Gastroesophageal sphincter (tissue), 4 donors: ENCODE measurements around the gene DPPA4. TPM values are rescaled to one million over a fixed set of nuclear protein-coding genes. Genes with fewer than 3 reads are reported as not detected.
"Not testable (repeated sequence)": the region's sequence is repeated elsewhere in the genome, so short reads cannot be mapped to it uniquely, and the experiment has no call there.

Experiments
- ATAC-seq: fragments of 150-250 bp; one replicate; pipeline ENCODE4 v1.9.1; 2016; ENCODE audit warnings: mild to moderate bottlenecking, moderate library complexity
- H3K27ac ChIP-seq, 4 donors: fragments of 200-600 bp; sonication (generic) in 3 of 4; 1 replicate in 3 of 4; 2 replicates in 1 of 4; pipeline ENCODE4 v1.5.1; 2016 to 2019
- H3K27me3 ChIP-seq: fragments of 200-600 bp; sonication (generic); one replicate; pipeline ENCODE4 v1.5.1; 2019
- H3K36me3 ChIP-seq, 2 donors: fragments of 200-600 bp; sonication (generic); one replicate each; pipeline ENCODE4 v1.5.1; 2019; ENCODE audit warnings: control low read depth in 1 of 2
- H3K4me1 ChIP-seq, 3 donors: fragments of 200-600 bp; sonication (generic); 1 replicate in 2 of 3; 2 replicates in 1 of 3; pipeline ENCODE4 v1.5.1; 2016 to 2019; ENCODE audit warnings: control low read depth in 2 of 3
- H3K4me3 ChIP-seq, 2 donors: fragments of 200-600 bp; sonication (generic); one replicate each; pipeline ENCODE4 v1.5.1; 2019; ENCODE audit warnings: mild to moderate bottlenecking in 1 of 2, moderate library complexity in 1 of 2
- H3K9me3 ChIP-seq, 3 donors: fragments of 200-600 bp; sonication (generic); one replicate each; pipeline ENCODE4 v1.5.1; 2017 to 2019; ENCODE audit warnings: control low read depth in 2 of 3
- EP300 ChIP-seq: sonication (generic); formaldehyde crosslinking; IDR thresholded peaks from one replicate; pipeline ENCODE4 v1.6.1; 2017; ENCODE audit warnings: antibody characterized with exemption, mild to moderate bottlenecking
- POLR2A ChIP-seq, 2 donors: fragments of 450-650 bp; IDR thresholded peaks; one replicate each; pipeline ENCODE4 v1.6.1; 2017; ENCODE audit warnings: antibody characterized with exemption in 2 of 2, mild to moderate bottlenecking in 2 of 2, moderate library complexity in 1 of 2
- POLR2AphosphoS5 ChIP-seq: sonication (generic); formaldehyde crosslinking; IDR thresholded peaks from one replicate; pipeline ENCODE4 v1.6.1; 2017; ENCODE audit warnings: antibody characterized with exemption
- WGBS, 2 donors: methylation state at CpG; one replicate each; pipeline ENCODE4 v1.1.5; 2018; ENCODE audit warnings: low coverage in 1 of 2; 5-methylcytosine and 5-hydroxymethylcytosine counted together
- total RNA-seq, 4 donors: library from RNA; depleted of rRNA; stranded (reverse); fragments of >200 nt; gene quantifications; one replicate each; pipeline ENCODE4 v1.1.0, GENCODE V29; 2016
- TF ChIP-seq, protein P1 (sequence below), 4 experiments: fragments of 200-600 bp in 2 of 4; fragments of 450-650 bp in 2 of 4; sonication (generic) in 1 of 4; IDR thresholded peaks; one replicate each; pipeline ENCODE4 v1.5.1; 2017 to 2019; ENCODE audit warnings: antibody characterized with exemption in 4 of 4, mild to moderate bottlenecking in 2 of 4, moderate library complexity in 2 of 4

DPPA4 gene
- total RNA-seq, 4 donors from 2014 or later: not detected

GRCh38 chr3:109362823-109363222 lies 25.5 kb upstream of the DPPA4 start:
- ATAC-seq: no peak
- WGBS, 2 donors: 89 to 91% methylated on average over 3 to 4 of the region's 4 CpGs
- H3K4me3 ChIP-seq: no peak overlapping the region
- no peaks in the 10 kb centered on the region for H3K4me1 ChIP-seq
- H3K36me3 ChIP-seq: no peaks in the 10 kb centered on the region
- no peak for TF ChIP-seq EP300
- TF ChIP-seq POLR2A (IDR thresholded peaks at IDR 0.05): no peak
- TF ChIP-seq POLR2AphosphoS5: no peak
- TF ChIP-seq, protein P1, sequence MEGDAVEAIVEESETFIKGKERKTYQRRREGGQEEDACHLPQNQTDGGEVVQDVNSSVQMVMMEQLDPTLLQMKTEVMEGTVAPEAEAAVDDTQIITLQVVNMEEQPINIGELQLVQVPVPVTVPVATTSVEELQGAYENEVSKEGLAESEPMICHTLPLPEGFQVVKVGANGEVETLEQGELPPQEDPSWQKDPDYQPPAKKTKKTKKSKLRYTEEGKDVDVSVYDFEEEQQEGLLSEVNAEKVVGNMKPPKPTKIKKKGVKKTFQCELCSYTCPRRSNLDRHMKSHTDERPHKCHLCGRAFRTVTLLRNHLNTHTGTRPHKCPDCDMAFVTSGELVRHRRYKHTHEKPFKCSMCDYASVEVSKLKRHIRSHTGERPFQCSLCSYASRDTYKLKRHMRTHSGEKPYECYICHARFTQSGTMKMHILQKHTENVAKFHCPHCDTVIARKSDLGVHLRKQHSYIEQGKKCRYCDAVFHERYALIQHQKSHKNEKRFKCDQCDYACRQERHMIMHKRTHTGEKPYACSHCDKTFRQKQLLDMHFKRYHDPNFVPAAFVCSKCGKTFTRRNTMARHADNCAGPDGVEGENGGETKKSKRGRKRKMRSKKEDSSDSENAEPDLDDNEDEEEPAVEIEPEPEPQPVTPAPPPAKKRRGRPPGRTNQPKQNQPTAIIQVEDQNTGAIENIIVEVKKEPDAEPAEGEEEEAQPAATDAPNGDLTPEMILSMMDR (IDR thresholded peaks at IDR 0.05): no peak
- no peaks in the 10 kb centered on the region for H3K27me3 ChIP-seq
- no peak overlapping the region for H3K27ac ChIP-seq
- H3K9me3 ChIP-seq: no peaks in the 10 kb centered on the region

GRCh38 chr3:109358809-109359208 lies 21.5 kb upstream of the DPPA4 start:
- 52% methylated on average over 2 of the region's 2 CpGs; no CpG with 5 or more reads in 1 of the 2 donors for WGBS, 2 donors
- not testable (repeated sequence) for H3K27me3 ChIP-seq, H3K27ac ChIP-seq, ATAC-seq, H3K4me1 ChIP-seq, H3K9me3 ChIP-seq, H3K4me3 ChIP-seq, H3K36me3 ChIP-seq

GRCh38 chr3:109356442-109357155 lies 19.3 kb upstream of the DPPA4 start:
- Histone ChIP-seq H3K4me1 (no peaks in the 10 kb centered on the region), H3K4me3 (no peak overlapping the region), H3K27me3 (no peaks in the 10 kb centered on the region), H3K36me3 (no peaks in the 10 kb centered on the region), H3K27ac (no peak overlapping the region), H3K9me3 (no peaks in the 10 kb centered on the region)
- WGBS, 2 donors: 71 to 86% methylated on average over 3 of the region's 3 CpGs
- TF ChIP-seq, protein P1 (IDR thresholded peaks at IDR 0.05): no peak
- TF ChIP-seq POLR2A (IDR thresholded peaks at IDR 0.05) (no peak), POLR2AphosphoS5 (no peak), EP300 (no peak)
- no peak for ATAC-seq

GRCh38 chr3:109355625-109356441 lies 18.5 kb upstream of the DPPA4 start:
- ATAC-seq: no peak
- TF ChIP-seq POLR2A (IDR thresholded peaks at IDR 0.05): no peak
- no peak for TF ChIP-seq EP300
- TF ChIP-seq, protein P1 (IDR thresholded peaks at IDR 0.05): no peak
- TF ChIP-seq POLR2AphosphoS5: no peak
- 39 to 61% methylated on average over 5 to 8 of the region's 8 CpGs for WGBS, 2 donors
- Histone ChIP-seq H3K27me3 (no peaks in the 10 kb centered on the region), H3K4me3 (no peak overlapping the region), H3K9me3 (no peaks in the 10 kb centered on the region), H3K36me3 (no peaks in the 10 kb centered on the region), H3K4me1 (no peaks in the 10 kb centered on the region), H3K27ac (no peak overlapping the region)

- Histone ChIP-seq H3K4me3 (no peak overlapping the region), H3K27me3 (no peaks in the 10 kb centered on the region), H3K27ac (no peak overlapping the region), H3K9me3 (no peaks in the 10 kb centered on the region), H3K4me1 (no peaks in the 10 kb centered on the region), H3K36me3 (no peaks in the 10 kb centered on the region)
- ATAC-seq: no peak
- WGBS, 2 donors: 28 to 30% methylated on average over 2 of the region's 2 CpGs
- TF ChIP-seq POLR2A (IDR thresholded peaks at IDR 0.05) (no peak), POLR2AphosphoS5 (no peak), EP300 (no peak)
- TF ChIP-seq, protein P1 (IDR thresholded peaks at IDR 0.05): no peak
These were observed 15.7 kb upstream of the DPPA4 start for GRCh38 chr3:109353057-109353456.
